DOHH2 (cell line): ENCODE measurements around the gene THRB.

ENCODE experiments used
- CTCF ChIP-seq: fragments of 200-600 bp; sonication (generic); IDR thresholded peaks from one replicate; pipeline ENCODE4 v1.5.1; 2014; ENCODE audit warnings: antibody characterized with exemption, mild to moderate bottlenecking, low read depth, low read length; ENCODE audit not compliant: poor library complexity, severe bottlenecking
- EZH2phosphoT487 ChIP-seq: fragments of 200-600 bp; sonication (generic); IDR thresholded peaks from 2 replicates; pipeline ENCODE4 v1.6.1; 2017; ENCODE audit warnings: borderline replicate concordance, mild to moderate bottlenecking, antibody characterized with exemption, low read length, moderate library complexity, mixed read lengths

DNA sequence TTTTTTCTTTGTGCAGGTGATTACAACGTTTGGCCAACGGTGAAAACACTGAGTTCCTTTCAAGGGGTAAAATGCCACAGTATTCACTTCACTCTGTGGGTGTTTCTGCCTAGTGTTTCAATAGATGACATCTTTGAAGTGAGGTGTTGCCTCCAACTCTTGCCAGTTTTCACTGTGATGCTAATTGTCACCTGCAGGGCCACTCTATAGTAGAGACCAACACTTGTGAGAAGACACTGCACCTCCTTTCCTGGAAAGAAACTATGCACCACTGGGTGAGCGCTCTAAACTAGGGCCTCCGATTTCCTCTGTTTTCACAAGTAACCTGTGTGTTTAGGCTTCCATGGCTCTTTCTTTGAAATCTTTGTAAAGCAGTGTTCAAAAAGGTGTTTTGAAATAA, 98.3 kb downstream of the THRB start:
- TF ChIP-seq CTCF (no peak), EZH2phosphoT487 (no peak)
